ENCODE results near the gene CISH.

DNA sequence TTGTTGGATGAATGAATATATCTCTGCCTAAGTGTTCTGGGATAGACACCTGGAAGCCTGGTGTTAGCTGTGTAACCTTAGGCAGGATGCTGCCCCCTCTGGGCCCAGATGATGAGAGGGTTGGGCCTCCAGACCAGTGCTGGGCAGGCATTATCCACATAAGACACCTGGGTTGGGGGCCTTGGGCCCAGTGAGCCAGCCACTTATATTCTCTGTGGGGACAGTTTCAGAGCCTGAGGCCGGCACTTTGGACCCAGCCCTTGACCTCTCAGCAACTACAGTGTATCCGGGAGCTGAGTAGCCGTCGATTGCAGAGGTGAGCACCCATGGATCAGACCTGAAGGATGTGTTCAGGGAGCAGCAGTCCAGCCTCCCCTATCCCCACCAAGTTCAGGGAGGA is 40.1 kb downstream of the CISH start:
- TF ChIP-seq EZH2 (IDR thresholded peaks at IDR 0.05; ENCODE audit: low read length, unreplicated experiment) = no peak
- TF ChIP-seq, protein P1, sequence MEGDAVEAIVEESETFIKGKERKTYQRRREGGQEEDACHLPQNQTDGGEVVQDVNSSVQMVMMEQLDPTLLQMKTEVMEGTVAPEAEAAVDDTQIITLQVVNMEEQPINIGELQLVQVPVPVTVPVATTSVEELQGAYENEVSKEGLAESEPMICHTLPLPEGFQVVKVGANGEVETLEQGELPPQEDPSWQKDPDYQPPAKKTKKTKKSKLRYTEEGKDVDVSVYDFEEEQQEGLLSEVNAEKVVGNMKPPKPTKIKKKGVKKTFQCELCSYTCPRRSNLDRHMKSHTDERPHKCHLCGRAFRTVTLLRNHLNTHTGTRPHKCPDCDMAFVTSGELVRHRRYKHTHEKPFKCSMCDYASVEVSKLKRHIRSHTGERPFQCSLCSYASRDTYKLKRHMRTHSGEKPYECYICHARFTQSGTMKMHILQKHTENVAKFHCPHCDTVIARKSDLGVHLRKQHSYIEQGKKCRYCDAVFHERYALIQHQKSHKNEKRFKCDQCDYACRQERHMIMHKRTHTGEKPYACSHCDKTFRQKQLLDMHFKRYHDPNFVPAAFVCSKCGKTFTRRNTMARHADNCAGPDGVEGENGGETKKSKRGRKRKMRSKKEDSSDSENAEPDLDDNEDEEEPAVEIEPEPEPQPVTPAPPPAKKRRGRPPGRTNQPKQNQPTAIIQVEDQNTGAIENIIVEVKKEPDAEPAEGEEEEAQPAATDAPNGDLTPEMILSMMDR (conservative IDR thresholded peaks at IDR 0.05; ENCODE audit: low read depth, low read length) = no peak

All from PC-3 (cell line).